Endodermal cell (in vitro differentiated cells): ENCODE data around the gene INSR. TPM values are rescaled to one million over a fixed set of nuclear protein-coding genes. Genes with fewer than 3 reads are reported as not detected.

Source experiments
- DNase-seq: peaks from one replicate; pipeline ENCODE4 v3.0.0-alpha.2; 2017
- H3K27ac ChIP-seq: 2 replicates; pipeline ENCODE4 v1.5.1; 2013; ENCODE audit warnings: mild to moderate bottlenecking, low read depth, low read length, moderate library complexity
- H3K27me3 ChIP-seq: 2 replicates; pipeline ENCODE4 v1.6.1; 2013; ENCODE audit warnings: mild to moderate bottlenecking, low read length, moderate library complexity; ENCODE audit not compliant: insufficient read depth, control insufficient read depth, poor library complexity, severe bottlenecking
- H3K36me3 ChIP-seq: 2 replicates; pipeline ENCODE4 v1.7.0; 2013; ENCODE audit warnings: mild to moderate bottlenecking, low read length, moderate library complexity; ENCODE audit not compliant: control insufficient read depth, insufficient read depth
- H3K4me1 ChIP-seq: one replicate; pipeline ENCODE4 v1.7.0; 2013; ENCODE audit warnings: low read length; ENCODE audit not compliant: control insufficient read depth, insufficient read depth
- H3K4me3 ChIP-seq: 2 replicates; pipeline ENCODE4 v1.5.1; 2013; ENCODE audit warnings: mild to moderate bottlenecking, low read length, moderate library complexity
- H3K9ac ChIP-seq: 2 replicates; pipeline ENCODE4 v1.6.1; 2013; ENCODE audit warnings: mild to moderate bottlenecking, low read length, moderate library complexity; ENCODE audit not compliant: poor library complexity, severe bottlenecking; ENCODE audit errors: extremely low read depth
- H3K9me3 ChIP-seq: 2 replicates; pipeline ENCODE4 v1.6.1; 2013; ENCODE audit warnings: mild to moderate bottlenecking, low read length, moderate library complexity; ENCODE audit not compliant: control insufficient read depth
- H3K27ac Mint-ChIP-seq: 2 replicates; pipeline ENCODE4 v1.8.0; 2020; ENCODE audit warnings: mixed read lengths
- H3K27me3 Mint-ChIP-seq: 2 replicates; pipeline ENCODE4 v1.8.0; 2021; ENCODE audit warnings: mild to moderate bottlenecking, mixed read lengths; ENCODE audit not compliant: insufficient read depth
- H3K36me3 Mint-ChIP-seq: 2 replicates; pipeline ENCODE4 v1.8.0; 2020; ENCODE audit warnings: low read depth, mixed read lengths
- H3K4me1 Mint-ChIP-seq: 2 replicates; pipeline ENCODE4 v1.8.0; 2020; ENCODE audit warnings: mixed read lengths
- H3K4me3 Mint-ChIP-seq: 2 replicates; pipeline ENCODE4 v1.8.0; 2020; ENCODE audit warnings: mild to moderate bottlenecking, moderate library complexity, mixed read lengths
- H3K9me3 Mint-ChIP-seq: 2 replicates; pipeline ENCODE4 v1.8.0; 2020; ENCODE audit warnings: mild to moderate bottlenecking, mixed read lengths
- CTCF ChIP-seq: fragments of 200-600 bp; sonication (generic); conservative IDR thresholded peaks from 2 replicates; pipeline ENCODE4 v1.5.0; 2021; ENCODE audit warnings: antibody characterized with exemption, mild to moderate bottlenecking
- WGBS, 2 experiments: methylation state at CpG; one replicate each; pipeline versions ENCODE4 v1.1.5 to v1.1.7; 2013; ENCODE audit warnings: missing lambda C conversion rate in 2 of 2, mixed read lengths in 1 of 2; ENCODE audit not compliant: insufficient coverage in 1 of 2, insufficient read length in 1 of 2; 5-methylcytosine and 5-hydroxymethylcytosine counted together
- total RNA-seq, 2 donors: library from RNA; stranded (reverse); fragmentation: NEBNext Ultra II Directional in 1 of 2; extraction: Animal tissue kit (Norgen Biotek cat#: 25700) in 1 of 2; gene quantifications; 2 replicates in 1 of 2; 3 replicates in 1 of 2; pipeline ENCODE4 v1.2.1, GENCODE V29; 2021

Gene INSR
- total RNA-seq, 2 donors from 2014 or later: 31.3 to 31.5 TPM

GRCh38 chr19:7120499-7120898 is 173.7 kb downstream of the INSR start:
- no peak overlapping the region for H3K9ac ChIP-seq
- no peak for DNase-seq
- Mint-ChIP-seq H3K27me3 (no peaks in the 10 kb centered on the region), H3K27ac (no peak overlapping the region), H3K36me3 (peaks cover 63% of the 10 kb centered on the region), H3K4me3 (no peak overlapping the region), H3K4me1 (no peaks in the 10 kb centered on the region), H3K9me3 (peaks cover 9% of the 10 kb centered on the region)
- H3K36me3 ChIP-seq: peaks cover 7% of the 10 kb centered on the region
- no peaks in the 10 kb centered on the region for H3K27me3 ChIP-seq
- TF ChIP-seq CTCF: no peak
- WGBS, 2 experiments: 92 to 98% methylated on average over 8 to 10 of the region's 10 CpGs
- no peak overlapping the region for H3K27ac ChIP-seq
- H3K4me3 ChIP-seq: no peak overlapping the region
- H3K4me1 ChIP-seq: no peaks in the 10 kb centered on the region
- peaks cover 2% of the 10 kb centered on the region for H3K9me3 ChIP-seq

GRCh38 chr19:7119582-7119981 is 174.6 kb downstream of the INSR start:
- peaks cover 61% of the 10 kb centered on the region for H3K36me3 Mint-ChIP-seq
- no peak overlapping the region for H3K27ac Mint-ChIP-seq
- 88 to 90% methylated on average over 7 to 14 of the region's 14 CpGs for WGBS, 2 experiments

GRCh38 chr19:7117248-7117647 is 177.0 kb downstream of the INSR start:
- WGBS, 2 experiments: 94 to 97% methylated on average over 11 of the region's 11 CpGs
- no peaks in the 10 kb centered on the region for H3K4me1 Mint-ChIP-seq

More at GRCh38 chr19:7119582-7119981, 174.6 kb downstream of the INSR start:
- Mint-ChIP-seq H3K9me3 (peaks cover 2% of the 10 kb centered on the region), H3K27me3 (no peaks in the 10 kb centered on the region), H3K4me1 (no peaks in the 10 kb centered on the region), H3K4me3 (no peak overlapping the region)
- no peaks in the 10 kb centered on the region for H3K9me3 ChIP-seq
- no peak overlapping the region for H3K4me3 ChIP-seq
- TF ChIP-seq CTCF: no peak
- DNase-seq: no peak
- no peaks in the 10 kb centered on the region for H3K4me1 ChIP-seq
- H3K9ac ChIP-seq: no peak overlapping the region
- no peaks in the 10 kb centered on the region for H3K27me3 ChIP-seq
- H3K36me3 ChIP-seq: peaks cover under 1% of the 10 kb centered on the region
- no peak overlapping the region for H3K27ac ChIP-seq

More at GRCh38 chr19:7117248-7117647, 177.0 kb downstream of the INSR start:
- Histone ChIP-seq H3K27ac (no peak overlapping the region), H3K27me3 (no peaks in the 10 kb centered on the region), H3K4me3 (no peak overlapping the region), H3K9ac (no peak overlapping the region), H3K4me1 (no peaks in the 10 kb centered on the region), H3K9me3 (no peaks in the 10 kb centered on the region), H3K36me3 (no peaks in the 10 kb centered on the region)
- Mint-ChIP-seq H3K27me3 (no peaks in the 10 kb centered on the region), H3K4me3 (no peak overlapping the region), H3K27ac (no peak overlapping the region), H3K9me3 (peaks cover 11% of the 10 kb centered on the region), H3K36me3 (peaks cover 58% of the 10 kb centered on the region)
- DNase-seq: no peak
- no peak for TF ChIP-seq CTCF
